ENCODE measurements around the gene RAPGEF2.
"Not testable (repeated sequence)": the region's sequence is repeated elsewhere in the genome, so short reads cannot be mapped to it uniquely, and the experiment has no call there.

RAPGEF2 gene

GRCh38 chr4:159303435-159303834 lies 200.6 kb downstream of the RAPGEF2 start:
- no peak for DNase-seq (ENCODE audit: low read depth in 3 of 3, low spot score in 1 of 3)

GRCh38 chr4:159305129-159305528 lies 202.2 kb downstream of the RAPGEF2 start:
- no peak for DNase-seq (ENCODE audit: low read depth in 3 of 3, low spot score in 1 of 3)

DNA sequence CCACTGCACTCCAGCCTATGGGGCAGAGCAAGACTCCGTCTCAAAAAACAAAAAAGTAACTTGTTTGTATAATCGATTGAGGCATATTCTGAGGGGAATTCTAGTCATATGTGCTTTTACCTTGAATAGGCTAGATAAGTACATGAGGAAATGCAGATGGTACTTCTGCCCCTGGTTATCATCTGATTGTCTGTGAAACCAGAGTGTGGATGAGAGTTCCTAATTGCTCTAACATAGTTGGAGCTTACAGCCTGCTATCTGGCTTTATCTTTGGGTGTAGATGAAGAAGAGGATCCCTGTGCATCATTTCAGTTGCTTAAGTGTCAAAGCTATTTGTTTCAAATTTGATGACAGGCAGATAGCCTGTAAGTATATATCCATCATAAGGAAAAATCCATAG lies 205.1 kb downstream of the RAPGEF2 start:
- no peak for DNase-seq (ENCODE audit: low read depth in 3 of 3, low spot score in 1 of 3)

GRCh38 chr4:159308566-159309340 lies 205.9 kb downstream of the RAPGEF2 start:
- no peak for DNase-seq (ENCODE audit: low read depth in 3 of 3, low spot score in 1 of 3)

DNA sequence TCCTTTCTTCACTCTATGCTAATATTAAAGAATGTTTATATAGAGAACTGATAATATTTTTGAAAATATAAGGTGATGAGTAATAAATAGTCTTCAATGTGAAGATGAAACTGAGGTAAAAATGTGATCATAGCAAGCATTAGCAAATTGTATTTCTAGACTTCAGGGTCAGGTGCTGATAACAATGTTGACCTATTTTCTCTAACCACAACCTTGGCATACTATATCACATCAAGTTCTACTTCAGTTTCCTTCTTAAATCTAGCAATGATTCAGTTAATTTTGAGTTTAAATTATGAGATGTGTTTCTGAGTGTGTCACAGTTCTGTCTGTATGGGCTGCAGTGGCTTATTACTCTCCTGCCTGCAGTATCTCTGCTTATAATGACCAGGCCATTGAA lies 209.4 kb downstream of the RAPGEF2 start:
- DNase-seq (ENCODE audit: low read depth in 3 of 3, low spot score in 1 of 3) = no peak

- DNase-seq (ENCODE audit: low read depth in 3 of 3, low spot score in 1 of 3) = not testable (repeated sequence)
Observed at GRCh38 chr4:159315879-159316278, 213.0 kb downstream of the RAPGEF2 start.

- no peak for DNase-seq (ENCODE audit: low read depth in 3 of 3, low spot score in 1 of 3)
Observed at GRCh38 chr4:159317203-159317602, 214.3 kb downstream of the RAPGEF2 start.

GRCh38 chr4:159319027-159319426 lies 216.1 kb downstream of the RAPGEF2 start:
- no peak for DNase-seq (ENCODE audit: low read depth in 3 of 3, low spot score in 1 of 3)

DNA sequence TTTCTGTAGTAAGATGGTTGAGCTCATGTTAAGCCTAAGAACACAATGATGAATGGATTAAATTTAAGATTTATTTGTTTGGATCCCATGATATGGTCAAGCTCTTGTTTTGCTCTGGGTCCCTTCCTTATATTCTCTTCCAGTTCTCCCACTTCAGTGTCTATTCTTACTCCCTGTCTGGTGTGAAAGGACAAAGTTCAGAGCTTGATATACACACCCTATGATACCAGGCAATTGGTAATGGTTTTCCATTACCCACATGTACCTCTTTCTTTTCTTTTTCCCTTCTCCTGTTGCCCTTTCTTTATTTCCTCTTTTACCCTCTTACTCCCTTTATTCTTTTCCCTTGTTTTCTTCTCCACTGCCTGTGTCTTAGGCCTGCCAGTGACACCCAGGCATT lies 223.6 kb downstream of the RAPGEF2 start:
- DNase-seq (ENCODE audit: low read depth in 3 of 3, low spot score in 1 of 3) = no peak

GRCh38 chr4:159328766-159329165 lies 225.9 kb downstream of the RAPGEF2 start:
- no peak for DNase-seq (ENCODE audit: low read depth in 3 of 3, low spot score in 1 of 3)

DNA sequence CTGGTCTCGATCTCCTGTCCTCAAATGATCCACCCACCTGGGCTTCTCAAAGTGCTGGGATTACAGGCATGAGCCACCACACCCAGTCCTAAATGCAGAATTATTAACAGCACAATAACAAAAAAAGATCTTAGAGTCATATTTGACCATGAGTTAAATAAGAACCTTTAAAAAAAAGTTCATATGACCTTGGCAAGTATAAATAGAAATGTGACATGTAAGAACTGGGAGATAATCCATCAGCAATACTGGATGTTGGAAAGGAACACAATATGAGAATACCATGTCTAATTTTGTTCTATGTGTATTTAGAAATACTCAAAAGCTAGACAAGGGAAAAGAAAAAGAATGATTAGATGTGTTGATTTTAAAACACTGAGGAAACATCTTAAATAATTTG lies 231.6 kb downstream of the RAPGEF2 start:
- no peak for DNase-seq (ENCODE audit: low read depth in 3 of 3, low spot score in 1 of 3)

GRCh38 chr4:159337041-159337440 lies 234.2 kb downstream of the RAPGEF2 start:
- DNase-seq (ENCODE audit: low read depth in 3 of 3, low spot score in 1 of 3) = no peak

- DNase-seq (ENCODE audit: low read depth in 3 of 3, low spot score in 1 of 3) = no peak
Observed at GRCh38 chr4:159341522-159341921, 238.6 kb downstream of the RAPGEF2 start.

DNA sequence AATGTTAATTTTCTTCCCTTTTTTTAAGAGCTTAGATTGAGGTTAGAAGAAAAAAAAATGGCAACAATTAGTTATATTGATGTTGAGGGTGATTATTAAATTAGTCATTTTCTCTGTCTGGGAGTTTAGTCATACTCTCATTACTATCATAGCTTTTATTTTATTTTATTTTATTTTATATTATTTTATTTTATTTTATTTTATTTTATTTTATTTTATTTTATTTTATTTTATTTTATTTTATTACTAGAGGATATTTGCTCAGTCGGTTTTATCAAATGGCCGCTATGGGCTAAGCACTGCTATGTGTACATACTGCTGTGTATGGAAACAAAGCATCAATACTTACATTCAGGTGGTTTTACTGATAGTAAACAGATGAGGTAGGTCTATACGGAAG lies 239.5 kb downstream of the RAPGEF2 start:
- no peak for DNase-seq (ENCODE audit: low read depth in 3 of 3, low spot score in 1 of 3)

DNA sequence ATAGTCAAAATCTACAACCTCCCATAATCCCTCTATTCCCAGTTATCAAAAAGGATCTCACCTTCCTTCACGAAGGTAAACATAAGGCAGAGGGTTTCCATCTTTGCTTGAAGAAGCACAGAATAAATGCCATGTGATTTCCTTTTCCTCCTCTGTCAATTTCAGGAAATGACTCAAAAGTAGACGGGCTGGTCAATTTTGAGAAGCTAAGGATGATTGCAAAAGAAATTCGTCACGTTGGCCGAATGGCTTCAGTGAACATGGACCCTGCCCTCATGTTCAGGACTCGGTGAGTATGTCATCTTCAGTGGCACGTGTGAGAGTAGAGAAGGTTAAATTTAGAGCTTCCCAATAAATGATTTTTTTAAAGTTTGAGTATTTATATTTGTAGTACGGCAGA lies 240.2 kb downstream of the RAPGEF2 start:
- no peak for DNase-seq (ENCODE audit: low read depth in 3 of 3, low spot score in 1 of 3)

DNA sequence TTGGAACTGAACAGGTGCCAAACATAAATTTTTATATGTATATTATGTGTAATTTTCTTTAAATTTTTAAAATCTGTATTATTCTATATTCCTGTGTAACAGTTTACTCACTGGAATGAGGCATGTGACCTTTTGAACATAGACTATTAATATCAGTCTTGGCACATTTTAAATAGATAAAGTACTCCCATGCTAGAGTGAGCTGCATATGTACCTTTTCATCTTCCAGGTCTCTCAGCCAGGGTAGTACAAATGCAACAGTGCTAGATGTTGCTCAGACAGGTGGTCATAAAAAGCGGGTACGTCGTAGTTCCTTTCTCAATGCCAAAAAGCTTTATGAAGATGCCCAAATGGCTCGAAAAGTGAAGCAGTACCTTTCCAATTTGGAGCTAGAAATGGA lies 242.0 kb downstream of the RAPGEF2 start:
- DNase-seq (ENCODE audit: low read depth in 3 of 3, low spot score in 1 of 3) = no peak

DNA sequence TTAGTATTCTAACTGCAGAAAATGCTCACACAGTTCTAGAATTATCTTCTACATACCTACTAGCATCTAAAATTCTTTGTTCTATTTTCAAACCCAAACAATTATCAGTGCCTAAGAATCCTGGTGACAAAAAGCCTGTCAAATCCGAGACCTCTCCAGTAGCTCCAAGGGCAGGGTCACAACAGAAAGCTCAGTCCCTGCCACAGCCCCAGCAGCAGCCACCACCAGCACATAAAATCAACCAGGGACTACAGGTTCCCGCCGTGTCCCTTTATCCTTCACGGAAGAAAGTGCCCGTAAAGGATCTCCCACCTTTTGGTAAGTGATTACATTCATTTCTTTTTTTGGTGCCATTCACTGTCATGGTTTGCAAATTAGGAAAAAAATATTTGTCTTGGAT lies 243.8 kb downstream of the RAPGEF2 start:
- DNase-seq (ENCODE audit: low read depth in 3 of 3, low spot score in 1 of 3) = no peak

- DNase-seq (ENCODE audit: low read depth in 3 of 3, low spot score in 1 of 3) = no peak
Observed at GRCh38 chr4:159347813-159348212, 244.9 kb downstream of the RAPGEF2 start.

DNA sequence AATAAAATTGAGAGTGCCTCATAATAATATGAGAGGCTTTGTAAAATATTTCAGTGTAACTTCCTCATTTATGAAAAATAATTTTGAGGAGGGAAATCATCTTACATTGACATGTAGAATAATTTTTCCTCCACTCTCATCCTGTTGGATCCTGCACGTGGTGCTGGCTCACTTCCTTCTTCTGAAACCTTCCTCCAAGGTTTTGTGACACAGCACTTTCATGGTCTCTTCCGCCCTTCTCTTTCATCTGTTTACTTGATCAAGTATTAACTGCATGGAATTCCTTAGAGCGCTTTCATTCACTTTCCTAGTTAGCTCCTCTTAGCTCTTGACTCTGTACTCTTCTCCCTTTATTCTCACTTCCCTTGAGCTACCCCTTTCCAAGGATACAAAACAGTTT lies 246.5 kb downstream of the RAPGEF2 start:
- no peak for DNase-seq (ENCODE audit: low read depth in 3 of 3, low spot score in 1 of 3)

DNA sequence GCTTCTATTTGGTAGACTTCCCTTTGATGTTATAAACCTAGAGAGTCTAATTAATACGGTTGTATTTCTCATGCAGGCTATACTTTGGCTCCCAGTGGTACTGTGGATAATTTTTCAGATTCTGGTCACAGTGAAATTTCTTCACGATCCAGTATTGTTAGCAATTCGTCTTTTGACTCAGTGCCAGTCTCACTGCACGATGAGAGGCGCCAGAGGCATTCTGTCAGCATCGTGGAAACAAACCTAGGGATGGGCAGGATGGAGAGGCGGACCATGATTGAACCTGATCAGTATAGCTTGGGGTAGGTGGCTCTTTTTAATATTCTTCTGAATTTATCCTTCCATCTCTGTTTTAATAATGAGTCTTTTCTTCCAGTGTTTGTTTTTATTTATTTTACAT lies 249.7 kb downstream of the RAPGEF2 start:
- no peak for DNase-seq (ENCODE audit: low read depth in 3 of 3, low spot score in 1 of 3)

GRCh38 chr4:159353422-159354116 lies 250.7 kb downstream of the RAPGEF2 start:
- DNase-seq (ENCODE audit: low read depth in 3 of 3, low spot score in 1 of 3) = no peak

DNA sequence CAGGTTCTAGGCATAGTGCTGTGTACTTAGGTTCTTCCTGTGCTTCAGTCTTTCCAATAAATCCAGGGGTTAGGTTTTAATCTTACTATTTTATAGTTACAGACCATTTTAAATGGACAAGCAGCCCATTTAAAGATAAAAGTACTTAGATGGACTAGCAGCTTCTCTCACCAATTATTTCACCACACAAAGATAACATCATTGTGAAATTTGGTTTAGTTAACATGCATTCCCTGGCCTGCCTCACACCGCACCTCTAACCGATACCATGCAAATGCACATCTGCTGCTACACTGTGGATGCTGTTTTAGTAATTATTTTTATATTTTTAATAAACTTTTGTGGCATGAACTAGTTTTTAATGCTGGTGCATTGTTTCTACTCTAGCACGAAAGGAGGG lies 252.6 kb downstream of the RAPGEF2 start:
- DNase-seq (ENCODE audit: low read depth in 3 of 3, low spot score in 1 of 3) = no peak

DNA sequence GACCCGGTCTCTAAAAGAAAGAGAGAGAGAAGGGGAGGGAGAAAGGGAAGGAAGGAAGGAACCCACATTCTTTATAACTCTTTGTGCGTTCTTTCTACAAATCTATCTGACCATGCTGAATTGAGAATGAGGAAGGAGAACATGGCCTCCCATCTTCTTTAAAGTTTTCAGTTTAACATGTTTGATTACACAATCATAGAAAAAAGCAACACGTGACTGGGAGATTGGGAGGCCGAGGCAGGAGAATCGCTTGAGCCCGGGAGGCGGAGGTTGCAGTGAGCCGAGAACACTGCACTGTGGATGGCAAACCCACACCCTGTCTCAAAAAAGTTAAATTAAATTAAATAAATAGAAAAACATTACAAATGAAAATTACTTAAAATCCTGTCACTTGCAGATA lies 254.5 kb downstream of the RAPGEF2 start:
- no peak for DNase-seq (ENCODE audit: low read depth in 3 of 3, low spot score in 1 of 3)

Measured in stimulated activated CD4-positive, alpha-beta T cell treated with anti-CD3 and anti-CD28 coated beads, TNF-alpha, amount 100 ng/mL, for 1 hour (primary cell).